ENCODE data around the gene AIFM2.
"Not testable (repeated sequence)": the region's sequence is repeated elsewhere in the genome, so short reads cannot be mapped to it uniquely, and the experiment has no call there.

The AIFM2 gene

GRCh38 chr10:70132098-70133029, at the start of gene AIFM2:
Gene AIFM2, minus strand, starts transcription at chr10:70132825. Its CDS starts 8,741 bp downstream, at chr10:70124084.
- peak; percentile 22 for DNase-seq

GRCh38 chr10:70179209-70179608, 46.6 kb upstream of the AIFM2 start:
- DNase-seq: not testable (repeated sequence)

- DNase-seq: no peak
These were observed 45.6 kb upstream of the AIFM2 start for GRCh38 chr10:70178139-70178725.

- DNase-seq: no peak
These were observed 43.8 kb upstream of the AIFM2 start for GRCh38 chr10:70176441-70176840.

- DNase-seq: no peak
These were observed 42.9 kb upstream of the AIFM2 start for GRCh38 chr10:70175516-70175915.

GRCh38 chr10:70174058-70174741, 41.6 kb upstream of the AIFM2 start:
- no peak for DNase-seq

- DNase-seq: no peak
These were observed 37.2 kb upstream of the AIFM2 start for GRCh38 chr10:70169649-70170364.

- no peak for DNase-seq
These were observed 36.4 kb upstream of the AIFM2 start for GRCh38 chr10:70169011-70169410.

GRCh38 chr10:70167246-70167645, 34.6 kb upstream of the AIFM2 start:
- DNase-seq: no peak

GRCh38 chr10:70166394-70166793, 33.8 kb upstream of the AIFM2 start:
- DNase-seq: no peak

GRCh38 chr10:70164163-70164562, 31.5 kb upstream of the AIFM2 start:
- DNase-seq: no peak

GRCh38 chr10:70163448-70163847, 30.8 kb upstream of the AIFM2 start:
- no peak for DNase-seq

GRCh38 chr10:70162892-70163201, 30.2 kb upstream of the AIFM2 start:
- no peak for DNase-seq

- DNase-seq: no peak
These were observed 29.7 kb upstream of the AIFM2 start for GRCh38 chr10:70162151-70162891.

GRCh38 chr10:70160798-70161197, 28.2 kb upstream of the AIFM2 start:
- no peak for DNase-seq

GRCh38 chr10:70159366-70159765, 26.7 kb upstream of the AIFM2 start:
- not testable (repeated sequence) for DNase-seq

GRCh38 chr10:70158113-70158512, 25.5 kb upstream of the AIFM2 start:
- no peak for DNase-seq

GRCh38 chr10:70155255-70155838, 22.7 kb upstream of the AIFM2 start:
- DNase-seq: no peak

GRCh38 chr10:70148516-70148915, 15.9 kb upstream of the AIFM2 start:
- DNase-seq: no peak

GRCh38 chr10:70147259-70147625, 14.6 kb upstream of the AIFM2 start:
- DNase-seq: no peak

GRCh38 chr10:70146489-70147258, 14.0 kb upstream of the AIFM2 start, which contains the start of gene TYSND1:
Gene TYSND1, minus strand, starts transcription at chr10:70146700. Its CDS starts 114 bp downstream, at chr10:70146586.
- DNase-seq: peak; percentile 92
